SK-N-SH treated with all-trans-retinoic acid at 6 μM for 48 hours (cell line): ENCODE measurements around the gene SLC26A8.

Experiments
- ATAC-seq: fragments of 200-7000 bp; cut with Tn5 transposase; 3 replicates; pipeline ENCODE4 v1.9.1; 2020; ENCODE audit warnings: mild to moderate bottlenecking, moderate library complexity
- ARNTL ChIP-seq: fragments of 450-650 bp; formaldehyde crosslinking; IDR thresholded peaks from 2 replicates; pipeline ENCODE4 v1.5.0; 2020; ENCODE audit warnings: low read depth, mild to moderate bottlenecking, moderate library complexity, borderline replicate concordance
- BACH2 ChIP-seq: fragments of 250-450 bp; sonication (Bioruptor Pico); IDR thresholded peaks from 2 replicates; pipeline ENCODE4 v1.9.0; 2021; ENCODE audit warnings: mild to moderate bottlenecking, borderline replicate concordance
- CSDC2 ChIP-seq: fragments of 250-450 bp; sonication (Bioruptor Pico); IDR thresholded peaks from 2 replicates; pipeline ENCODE4 v1.5.0; 2020; ENCODE audit warnings: mild to moderate bottlenecking, moderate library complexity
- ESRRG ChIP-seq: fragments of 250-450 bp; sonication (Bioruptor Pico); IDR thresholded peaks from 2 replicates; pipeline ENCODE4 v1.6.1; 2021; ENCODE audit warnings: mild to moderate bottlenecking
- GLIS3 ChIP-seq: fragments of 250-450 bp; sonication (Bioruptor Pico); IDR thresholded peaks from 2 replicates; pipeline ENCODE4 v1.5.0; 2020; ENCODE audit warnings: mild to moderate bottlenecking, moderate library complexity
- ISL1 ChIP-seq: fragments of 250-450 bp; sonication (Bioruptor Pico); IDR thresholded peaks from 2 replicates; pipeline ENCODE4 v2.1.2; 2022; ENCODE audit warnings: mild to moderate bottlenecking, moderate library complexity
- OSR1 ChIP-seq: fragments of 250-450 bp; sonication (Bioruptor Pico); IDR thresholded peaks from 2 replicates; pipeline ENCODE4 v1.8.0; 2022; ENCODE audit warnings: moderate library complexity, mild to moderate bottlenecking, inconsistent platforms
- PPARA ChIP-seq: fragments of 250-450 bp; sonication (Bioruptor Pico); IDR thresholded peaks from 2 replicates; pipeline ENCODE4 v1.5.0; 2020; ENCODE audit warnings: mild to moderate bottlenecking, borderline replicate concordance
- RARB ChIP-seq: fragments of 250-450 bp; sonication (Bioruptor Pico); IDR thresholded peaks from 2 replicates; pipeline ENCODE4 v1.8.0; 2021; ENCODE audit warnings: mild to moderate bottlenecking, moderate library complexity
- SNAI2 ChIP-seq: fragments of 250-450 bp; sonication (Bioruptor Pico); IDR thresholded peaks from 2 replicates; pipeline ENCODE4 v1.5.0; 2020; ENCODE audit warnings: mild to moderate bottlenecking, moderate library complexity
- TCF4 ChIP-seq: fragments of 250-450 bp; sonication (Bioruptor Pico); IDR thresholded peaks from 2 replicates; pipeline ENCODE4 v1.8.0; 2021; ENCODE audit warnings: mild to moderate bottlenecking, moderate library complexity, borderline replicate concordance
- TOX ChIP-seq: fragments of 250-450 bp; sonication (Bioruptor Pico); IDR thresholded peaks from 2 replicates; pipeline ENCODE4 v1.8.0; 2021; ENCODE audit warnings: mild to moderate bottlenecking, moderate library complexity, borderline replicate concordance
- ZFP3 ChIP-seq: fragments of 250-450 bp; sonication (Bioruptor Pico); IDR thresholded peaks from 2 replicates; pipeline ENCODE4 v1.5.0; 2020; ENCODE audit warnings: mild to moderate bottlenecking, moderate library complexity
- ZNF8 ChIP-seq: fragments of 450-650 bp; formaldehyde crosslinking; IDR thresholded peaks from 2 replicates; pipeline ENCODE4 v1.5.0; 2020; ENCODE audit warnings: mild to moderate bottlenecking, moderate library complexity
- TF ChIP-seq, protein P1 (sequence below): fragments of 250-450 bp; sonication (Bioruptor Pico); IDR thresholded peaks from 2 replicates; pipeline ENCODE4 v1.8.0; 2021; ENCODE audit warnings: low read depth, mild to moderate bottlenecking, moderate library complexity, borderline replicate concordance
- TF ChIP-seq, protein P2 (sequence below): fragments of 250-450 bp; sonication (Bioruptor Pico); IDR thresholded peaks from 2 replicates; pipeline ENCODE4 v1.8.0; 2020; ENCODE audit warnings: mild to moderate bottlenecking, moderate library complexity, borderline replicate concordance
- TF ChIP-seq, protein P3 (sequence below): fragments of 250-450 bp; sonication (Bioruptor Pico); IDR thresholded peaks from 2 replicates; pipeline ENCODE4 v1.5.1; 2021; ENCODE audit warnings: mild to moderate bottlenecking, moderate library complexity
- TF ChIP-seq, protein P4 (sequence below): fragments of 250-450 bp; sonication (Bioruptor Pico); IDR thresholded peaks from 2 replicates; pipeline ENCODE4 v1.5.1; 2020; ENCODE audit warnings: low read depth, mild to moderate bottlenecking, moderate library complexity

SLC26A8 gene

DNA sequence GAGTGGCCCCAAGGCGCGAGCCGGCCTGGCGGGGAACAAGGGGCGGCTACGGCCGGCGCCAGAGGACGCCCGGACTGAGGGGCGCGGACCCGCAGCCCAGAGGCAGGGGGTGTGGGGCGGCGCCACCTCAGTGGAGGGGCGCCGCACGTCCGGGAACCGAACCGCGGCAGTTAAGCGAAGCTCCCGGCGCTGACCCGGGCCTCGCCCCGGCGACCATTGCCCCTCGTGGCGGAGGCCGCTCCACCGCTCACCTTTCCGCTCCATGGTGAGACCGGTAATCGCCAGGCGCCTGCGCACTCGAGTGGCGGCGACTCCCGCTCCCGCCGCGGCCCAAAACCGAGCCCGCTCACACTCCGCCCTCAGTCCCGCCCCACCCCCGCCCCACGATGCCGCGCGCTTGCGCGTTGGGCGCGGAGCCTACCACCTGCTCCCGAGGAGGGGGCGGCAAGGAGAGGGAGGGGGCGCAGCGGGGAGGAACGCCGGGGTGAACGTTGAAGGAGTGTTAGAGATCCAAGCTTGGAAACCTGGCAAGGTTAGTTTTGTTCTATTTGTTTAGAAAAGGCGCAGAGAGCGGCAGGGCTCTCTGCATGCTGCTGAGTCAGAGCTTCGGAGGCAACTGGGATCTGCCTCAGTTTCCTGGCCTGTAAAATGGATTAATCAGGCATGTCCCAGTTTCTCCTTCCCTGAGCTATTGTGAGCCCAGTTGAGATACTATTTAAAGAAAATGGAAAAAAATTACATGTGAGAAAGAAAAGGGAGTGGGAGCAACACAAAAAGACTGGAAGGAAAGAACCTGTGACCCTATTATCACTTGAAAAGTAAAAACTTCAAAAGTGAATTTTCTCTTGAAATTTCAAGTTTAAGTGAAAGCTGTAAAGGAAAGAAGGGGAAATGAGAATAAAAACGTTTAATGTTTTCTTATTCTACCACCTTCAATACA is 103.4 kb downstream of the SLC26A8 start, which contains the start of gene SRPK1:
TSS of gene SRPK1 (minus strand) at position 306 of the 940 bp plus-strand sequence. CDS start at position 264, 42 bp downstream.
- ATAC-seq, result peak; percentile 85

DNA sequence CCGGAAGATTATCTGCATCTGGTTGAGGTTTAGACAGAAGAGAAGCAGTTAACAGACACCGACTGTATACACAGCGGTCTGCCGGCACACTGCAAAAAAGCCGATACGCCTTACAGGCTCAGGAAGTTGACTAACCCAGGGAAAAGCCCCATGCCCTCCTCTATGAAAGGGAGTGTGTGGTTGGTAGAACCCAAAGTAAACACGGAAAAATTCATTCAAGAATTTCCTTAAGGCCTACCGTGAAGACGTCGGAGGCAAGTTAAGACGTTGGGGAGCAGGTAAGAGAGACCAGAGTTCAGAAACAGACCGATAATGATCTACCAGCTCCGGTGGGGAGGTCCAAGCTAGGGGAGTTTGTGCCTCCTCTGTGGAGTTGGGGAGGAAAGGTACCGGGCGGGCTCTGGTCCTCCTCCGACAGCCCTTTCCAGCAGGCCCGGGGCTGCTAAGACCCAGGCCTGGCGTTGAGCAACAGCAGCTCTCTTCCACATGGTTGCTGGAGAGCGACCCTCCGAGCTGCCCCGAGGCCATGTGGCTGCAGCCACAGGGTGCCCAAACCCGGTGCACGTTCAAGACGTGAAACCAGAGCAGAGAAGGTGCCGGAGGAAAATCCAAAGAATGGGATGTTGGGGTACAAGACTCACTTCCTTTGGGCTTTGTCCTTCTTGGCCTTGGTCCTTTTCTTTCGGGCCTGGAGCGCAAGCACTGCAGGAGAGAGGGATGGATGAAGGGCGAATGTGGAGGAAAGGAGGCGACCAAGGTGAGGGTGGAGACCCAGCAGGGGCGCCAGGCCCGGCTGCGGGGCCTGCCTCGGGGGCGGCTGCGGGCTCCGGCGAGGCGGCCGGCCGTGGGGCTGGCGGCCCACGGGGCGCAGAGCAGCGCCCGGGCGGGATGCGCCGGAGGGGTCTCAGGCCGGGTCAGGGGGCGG is 104.4 kb downstream of the SLC26A8 start:
- TF ChIP-seq PPARA (CRISPR knock-in tag) (no peak), RARB (no peak), TOX (CRISPR knock-in tag) (no peak), OSR1 (CRISPR knock-in tag) (no peak), GLIS3 (no peak), BACH2 (no peak), ARNTL (CRISPR knock-in tag) (no peak), TCF4 (CRISPR knock-in tag) (no peak), CSDC2 (CRISPR knock-in tag) (no peak), ISL1 (CRISPR knock-in tag) (no peak), SNAI2 (CRISPR knock-in tag) (no peak), ZFP3 (CRISPR knock-in tag) (no peak), ZNF8 (CRISPR knock-in tag) (no peak), ESRRG (CRISPR knock-in tag) (no peak)
- TF ChIP-seq, protein P1, sequence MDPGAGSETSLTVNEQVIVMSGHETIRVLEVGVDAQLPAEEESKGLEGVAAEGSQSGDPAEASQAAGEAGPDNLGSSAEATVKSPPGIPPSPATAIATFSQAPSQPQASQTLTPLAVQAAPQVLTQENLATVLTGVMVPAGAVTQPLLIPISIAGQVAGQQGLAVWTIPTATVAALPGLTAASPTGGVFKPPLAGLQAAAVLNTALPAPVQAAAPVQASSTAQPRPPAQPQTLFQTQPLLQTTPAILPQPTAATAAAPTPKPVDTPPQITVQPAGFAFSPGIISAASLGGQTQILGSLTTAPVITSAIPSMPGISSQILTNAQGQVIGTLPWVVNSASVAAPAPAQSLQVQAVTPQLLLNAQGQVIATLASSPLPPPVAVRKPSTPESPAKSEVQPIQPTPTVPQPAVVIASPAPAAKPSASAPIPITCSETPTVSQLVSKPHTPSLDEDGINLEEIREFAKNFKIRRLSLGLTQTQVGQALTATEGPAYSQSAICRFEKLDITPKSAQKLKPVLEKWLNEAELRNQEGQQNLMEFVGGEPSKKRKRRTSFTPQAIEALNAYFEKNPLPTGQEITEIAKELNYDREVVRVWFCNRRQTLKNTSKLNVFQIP, result no peak
- TF ChIP-seq, protein P2, sequence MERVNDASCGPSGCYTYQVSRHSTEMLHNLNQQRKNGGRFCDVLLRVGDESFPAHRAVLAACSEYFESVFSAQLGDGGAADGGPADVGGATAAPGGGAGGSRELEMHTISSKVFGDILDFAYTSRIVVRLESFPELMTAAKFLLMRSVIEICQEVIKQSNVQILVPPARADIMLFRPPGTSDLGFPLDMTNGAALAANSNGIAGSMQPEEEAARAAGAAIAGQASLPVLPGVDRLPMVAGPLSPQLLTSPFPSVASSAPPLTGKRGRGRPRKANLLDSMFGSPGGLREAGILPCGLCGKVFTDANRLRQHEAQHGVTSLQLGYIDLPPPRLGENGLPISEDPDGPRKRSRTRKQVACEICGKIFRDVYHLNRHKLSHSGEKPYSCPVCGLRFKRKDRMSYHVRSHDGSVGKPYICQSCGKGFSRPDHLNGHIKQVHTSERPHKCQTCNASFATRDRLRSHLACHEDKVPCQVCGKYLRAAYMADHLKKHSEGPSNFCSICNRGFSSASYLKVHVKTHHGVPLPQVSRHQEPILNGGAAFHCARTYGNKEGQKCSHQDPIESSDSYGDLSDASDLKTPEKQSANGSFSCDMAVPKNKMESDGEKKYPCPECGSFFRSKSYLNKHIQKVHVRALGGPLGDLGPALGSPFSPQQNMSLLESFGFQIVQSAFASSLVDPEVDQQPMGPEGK (CRISPR knock-in tag), result no peak
- TF ChIP-seq, protein P3, sequence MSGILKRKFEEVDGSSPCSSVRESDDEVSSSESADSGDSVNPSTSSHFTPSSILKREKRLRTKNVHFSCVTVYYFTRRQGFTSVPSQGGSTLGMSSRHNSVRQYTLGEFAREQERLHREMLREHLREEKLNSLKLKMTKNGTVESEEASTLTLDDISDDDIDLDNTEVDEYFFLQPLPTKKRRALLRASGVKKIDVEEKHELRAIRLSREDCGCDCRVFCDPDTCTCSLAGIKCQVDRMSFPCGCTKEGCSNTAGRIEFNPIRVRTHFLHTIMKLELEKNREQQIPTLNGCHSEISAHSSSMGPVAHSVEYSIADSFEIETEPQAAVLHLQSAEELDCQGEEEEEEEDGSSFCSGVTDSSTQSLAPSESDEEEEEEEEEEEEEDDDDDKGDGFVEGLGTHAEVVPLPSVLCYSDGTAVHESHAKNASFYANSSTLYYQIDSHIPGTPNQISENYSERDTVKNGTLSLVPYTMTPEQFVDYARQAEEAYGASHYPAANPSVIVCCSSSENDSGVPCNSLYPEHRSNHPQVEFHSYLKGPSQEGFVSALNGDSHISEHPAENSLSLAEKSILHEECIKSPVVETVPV (CRISPR knock-in tag), result no peak
- TF ChIP-seq, protein P4, sequence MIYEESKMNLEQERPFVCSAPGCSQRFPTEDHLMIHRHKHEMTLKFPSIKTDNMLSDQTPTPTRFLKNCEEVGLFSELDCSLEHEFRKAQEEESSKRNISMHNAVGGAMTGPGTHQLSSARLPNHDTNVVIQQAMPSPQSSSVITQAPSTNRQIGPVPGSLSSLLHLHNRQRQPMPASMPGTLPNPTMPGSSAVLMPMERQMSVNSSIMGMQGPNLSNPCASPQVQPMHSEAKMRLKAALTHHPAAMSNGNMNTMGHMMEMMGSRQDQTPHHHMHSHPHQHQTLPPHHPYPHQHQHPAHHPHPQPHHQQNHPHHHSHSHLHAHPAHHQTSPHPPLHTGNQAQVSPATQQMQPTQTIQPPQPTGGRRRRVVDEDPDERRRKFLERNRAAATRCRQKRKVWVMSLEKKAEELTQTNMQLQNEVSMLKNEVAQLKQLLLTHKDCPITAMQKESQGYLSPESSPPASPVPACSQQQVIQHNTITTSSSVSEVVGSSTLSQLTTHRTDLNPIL (CRISPR knock-in tag), result no peak
- peak; percentile 67 for ATAC-seq

More for the DNA sequence above, 103.4 kb downstream of the SLC26A8 start, which contains the start of gene SRPK1:
- TF ChIP-seq ESRRG (CRISPR knock-in tag) (no peak), ZFP3 (CRISPR knock-in tag) (peak; percentile 97)
- TF ChIP-seq, protein P2 (CRISPR knock-in tag), result peak; percentile 68; the same call in 1 of the 2 replicates
